IMR-90 (cell line): ENCODE data around the gene APOH.

Experiments used
- MAZ ChIP-seq: IDR thresholded peaks from 2 replicates; pipeline ENCODE4 v1.6.1; 2012; ENCODE audit warnings: low read depth, mild to moderate bottlenecking, low read length, improper control_type of control experiment, moderate library complexity, borderline replicate concordance
- POLR2A ChIP-seq: IDR thresholded peaks from 2 replicates; pipeline ENCODE4 v1.6.1; 2012; ENCODE audit warnings: mild to moderate bottlenecking, low read depth, low read length
- TF ChIP-seq, protein P1 (sequence below): conservative IDR thresholded peaks from 2 replicates; pipeline ENCODE4 v1.5.1; 2012; ENCODE audit warnings: mild to moderate bottlenecking, low read depth, low read length, improper control_type of control experiment
- TF ChIP-seq, protein P2 (sequence below): fragments of 150-350 bp; IDR thresholded peaks from 2 replicates; pipeline ENCODE4 v1.6.1; 2017; ENCODE audit warnings: mild to moderate bottlenecking, antibody characterized with exemption, low read length, low read depth

DNA sequence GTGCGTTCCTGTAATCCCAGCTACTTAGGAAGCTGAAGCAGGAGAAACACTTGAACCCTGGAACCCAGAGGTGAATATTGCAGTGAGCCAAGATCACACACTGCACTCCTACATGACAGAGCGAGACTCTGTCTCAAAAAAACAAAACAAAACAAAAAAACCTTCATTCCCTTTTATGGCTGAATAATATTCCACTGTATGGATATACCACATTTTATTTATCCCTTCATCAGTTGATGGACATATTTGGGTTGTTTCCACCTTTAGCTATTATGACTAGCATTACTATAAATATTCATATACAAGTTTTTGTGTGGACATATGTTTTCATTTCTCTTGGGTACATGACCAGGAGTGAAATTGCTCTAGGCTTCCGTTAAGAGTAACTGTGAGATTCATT, 42.3 kb upstream of the APOH start:
- TF ChIP-seq, protein P1, sequence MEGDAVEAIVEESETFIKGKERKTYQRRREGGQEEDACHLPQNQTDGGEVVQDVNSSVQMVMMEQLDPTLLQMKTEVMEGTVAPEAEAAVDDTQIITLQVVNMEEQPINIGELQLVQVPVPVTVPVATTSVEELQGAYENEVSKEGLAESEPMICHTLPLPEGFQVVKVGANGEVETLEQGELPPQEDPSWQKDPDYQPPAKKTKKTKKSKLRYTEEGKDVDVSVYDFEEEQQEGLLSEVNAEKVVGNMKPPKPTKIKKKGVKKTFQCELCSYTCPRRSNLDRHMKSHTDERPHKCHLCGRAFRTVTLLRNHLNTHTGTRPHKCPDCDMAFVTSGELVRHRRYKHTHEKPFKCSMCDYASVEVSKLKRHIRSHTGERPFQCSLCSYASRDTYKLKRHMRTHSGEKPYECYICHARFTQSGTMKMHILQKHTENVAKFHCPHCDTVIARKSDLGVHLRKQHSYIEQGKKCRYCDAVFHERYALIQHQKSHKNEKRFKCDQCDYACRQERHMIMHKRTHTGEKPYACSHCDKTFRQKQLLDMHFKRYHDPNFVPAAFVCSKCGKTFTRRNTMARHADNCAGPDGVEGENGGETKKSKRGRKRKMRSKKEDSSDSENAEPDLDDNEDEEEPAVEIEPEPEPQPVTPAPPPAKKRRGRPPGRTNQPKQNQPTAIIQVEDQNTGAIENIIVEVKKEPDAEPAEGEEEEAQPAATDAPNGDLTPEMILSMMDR: no peak
- no peak for TF ChIP-seq MAZ
- TF ChIP-seq, protein P2, sequence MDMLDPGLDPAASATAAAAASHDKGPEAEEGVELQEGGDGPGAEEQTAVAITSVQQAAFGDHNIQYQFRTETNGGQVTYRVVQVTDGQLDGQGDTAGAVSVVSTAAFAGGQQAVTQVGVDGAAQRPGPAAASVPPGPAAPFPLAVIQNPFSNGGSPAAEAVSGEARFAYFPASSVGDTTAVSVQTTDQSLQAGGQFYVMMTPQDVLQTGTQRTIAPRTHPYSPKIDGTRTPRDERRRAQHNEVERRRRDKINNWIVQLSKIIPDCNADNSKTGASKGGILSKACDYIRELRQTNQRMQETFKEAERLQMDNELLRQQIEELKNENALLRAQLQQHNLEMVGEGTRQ: no peak
- no peak for TF ChIP-seq POLR2A
